Transverse colon (tissue), 4 donors: Measurements from ENCODE around the gene ZNF488.

Experiments
- CTCF ChIP-seq, 5 experiments: fragments of 200-600 bp in 3 of 5; fragments of 450-650 bp in 2 of 5; sonication (generic) in 3 of 5; IDR thresholded peaks; 1 replicate in 2 of 5; 2 replicates in 3 of 5; pipeline ENCODE4 v1.5.1; 2016 to 2017; ENCODE audit warnings: antibody characterized with exemption in 5 of 5, inconsistent platforms in 3 of 5, mild to moderate bottlenecking in 2 of 5, moderate library complexity in 1 of 5
- POLR2AphosphoS5 ChIP-seq, 3 donors: sonication (generic); formaldehyde crosslinking; IDR thresholded peaks; one replicate each; pipeline ENCODE4 v1.6.1; 2016; ENCODE audit warnings: antibody characterized with exemption in 3 of 3

- no peak for TF ChIP-seq CTCF (IDR thresholded peaks at IDR 0.05)
- no peak for TF ChIP-seq POLR2AphosphoS5 (IDR thresholded peaks at IDR 0.05)
Observed at GRCh38 chr10:47383261-47384147, 589 bp downstream of the ZNF488 start.
